Endometrium (tissue), 2 donors: Measurements from ENCODE around the gene UBASH3B.
"Not testable (repeated sequence)": the region's sequence is repeated elsewhere in the genome, so short reads cannot be mapped to it uniquely, and the experiment has no call there.

Experiments used
- FAIRE-seq: peaks from 2 replicates; lab custom pipeline; 2012; peaks lifted over from hg19 to GRCh38; lab: Jason Lieb, UNC
- donor health status: control.
- donor health status: control.

Gene UBASH3B

GRCh38 chr11:122852796-122853160 is 197.3 kb downstream of the UBASH3B start:
- FAIRE-seq, result no peak

DNA sequence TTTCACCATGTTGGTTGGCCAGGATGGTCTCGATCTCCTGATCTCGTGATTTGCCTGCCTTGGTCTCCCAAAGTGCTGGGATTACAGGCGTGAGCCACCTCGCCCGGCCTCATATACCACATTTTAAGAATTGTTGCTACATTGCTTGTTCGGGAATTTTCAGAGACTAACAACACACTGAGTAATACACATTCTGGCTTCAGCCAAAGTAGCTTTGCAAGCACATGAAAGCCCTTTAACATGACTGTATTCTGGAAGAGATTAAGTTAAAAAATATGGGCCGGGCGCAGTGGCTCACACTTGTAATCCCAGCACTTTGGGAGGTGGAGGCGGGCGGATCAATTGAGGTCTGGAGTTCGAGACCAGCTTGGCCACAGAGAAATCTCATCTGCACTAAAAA is 197.7 kb downstream of the UBASH3B start:
- FAIRE-seq, result no peak

DNA sequence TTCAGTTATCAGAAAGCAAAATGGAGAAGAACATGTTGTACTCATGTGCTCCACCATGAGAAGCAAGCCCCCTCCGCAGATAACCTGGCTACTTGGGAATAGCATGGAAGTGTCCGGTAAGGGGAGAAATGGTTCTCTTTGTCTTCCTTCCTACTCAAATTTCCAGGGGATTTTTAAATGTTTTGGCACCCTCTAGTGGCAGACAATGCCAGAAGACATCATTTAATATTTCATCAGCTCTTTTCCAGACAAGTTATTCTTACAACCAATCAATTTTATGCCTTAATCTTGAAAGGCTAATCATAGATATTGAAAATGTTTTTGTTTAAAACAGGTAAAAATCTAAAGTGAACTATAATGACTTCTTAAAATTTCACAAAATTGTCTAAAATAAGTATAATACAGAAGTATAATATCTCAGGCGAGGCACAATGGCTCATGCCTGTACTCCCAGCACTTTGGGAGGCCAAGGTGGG is 198.5 kb downstream of the UBASH3B start:
- peak; percentile 94 for FAIRE-seq

GRCh38 chr11:122861631-122862030 is 206.1 kb downstream of the UBASH3B start:
- FAIRE-seq, result no peak

DNA sequence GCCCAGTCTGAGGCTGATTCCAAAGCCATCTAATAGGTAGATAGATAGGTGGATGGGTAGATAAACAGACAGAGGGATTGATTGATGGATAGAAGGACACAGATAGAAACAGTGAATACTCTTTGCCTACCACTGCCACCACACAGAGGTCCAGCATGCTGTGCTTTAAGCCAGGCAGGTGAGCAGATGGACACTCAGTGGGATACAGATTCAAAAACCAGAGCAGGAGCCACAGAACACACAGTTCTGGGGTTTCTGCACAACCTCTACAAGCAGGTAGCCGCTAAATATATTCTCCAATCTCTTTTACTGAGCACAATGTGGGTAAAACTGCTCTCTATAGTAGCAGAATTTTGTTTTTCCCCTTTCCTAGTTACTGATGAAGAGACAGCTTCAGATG is 206.6 kb downstream of the UBASH3B start:
- FAIRE-seq, result no peak

DNA sequence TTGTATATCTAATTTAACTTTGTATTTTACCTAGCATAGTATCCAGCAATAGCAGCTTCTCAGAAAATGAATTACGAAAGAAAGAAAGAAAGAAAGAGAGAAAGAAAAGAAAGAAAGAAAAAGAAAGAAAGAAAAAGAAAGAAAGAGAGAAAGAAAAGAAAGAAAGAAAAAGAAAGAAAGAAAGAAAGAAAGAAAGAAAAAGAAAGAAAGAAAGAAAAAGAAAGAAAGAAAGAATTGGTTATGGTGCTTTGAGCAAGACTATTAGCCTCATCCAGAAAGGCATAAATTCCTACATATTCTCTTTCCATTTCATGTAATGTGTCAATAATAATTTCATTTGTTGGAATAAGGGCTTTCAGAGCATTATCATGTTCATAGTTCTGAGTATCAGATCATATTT is 207.6 kb downstream of the UBASH3B start:
- FAIRE-seq, result not testable (repeated sequence)

GRCh38 chr11:122863704-122864326 is 208.3 kb downstream of the UBASH3B start:
- FAIRE-seq, result peak; percentile 93
